AG04450 (cell line): Measurements from ENCODE around the gene C16orf87. TPM values are rescaled to one million over a fixed set of nuclear protein-coding genes. Genes with fewer than 3 reads are reported as not detected.

ENCODE experiments used
- CTCF ChIA-PET: fragments of 300-600, 350-600 bp; formaldehyde crosslinking; extraction: SDS; loops from one replicate; lab custom pipeline; 2022; ENCODE audit warnings: antibody characterized with exemption, inconsistent platforms; lab: Charles Lee
- POLR2A ChIA-PET: fragments of 350-600 bp; formaldehyde crosslinking; extraction: SDS; loops from one replicate; lab custom pipeline; 2021; ENCODE audit warnings: antibody characterized with exemption, inconsistent platforms; lab: Yijun Ruan, JAX
- DNase-seq: peaks from one replicate; pipeline ENCODE4 v3.0.0-alpha.2; 2011; ENCODE audit warnings: low read depth, low spot score
- H3K27ac ChIP-seq: one replicate; pipeline ENCODE4 v1.5.1; 2012; ENCODE audit warnings: low read depth, low read length, control low read depth
- H3K27me3 ChIP-seq: one replicate; pipeline ENCODE4 v1.6.0; 2012; ENCODE audit warnings: low read length; ENCODE audit not compliant: control insufficient read depth, insufficient read depth
- H3K4me3 ChIP-seq: 2 replicates; pipeline ENCODE4 v1.5.1; 2011; ENCODE audit warnings: mild to moderate bottlenecking, low read depth, low read length, control low read depth
- H3K9me3 ChIP-seq: 2 replicates; pipeline ENCODE4 v1.5.1; 2012; ENCODE audit warnings: low read length; ENCODE audit not compliant: control insufficient read depth, insufficient read depth
- polyA plus RNA-seq: library from polyadenylated mRNA; depleted of rRNA; stranded (reverse); fragments of >200 nt; gene quantifications from 2 replicates; pipeline ENCODE4 v1.2.3, GENCODE V29; 2011
- TF ChIP-seq, protein P1 (sequence below): IDR thresholded peaks from 2 replicates; pipeline ENCODE4 v1.5.1; 2011; ENCODE audit warnings: low read depth, low read length, control low read depth, inconsistent platforms

Gene C16orf87
- polyA plus RNA-seq, 1 experiment, result 21.7 TPM

DNA sequence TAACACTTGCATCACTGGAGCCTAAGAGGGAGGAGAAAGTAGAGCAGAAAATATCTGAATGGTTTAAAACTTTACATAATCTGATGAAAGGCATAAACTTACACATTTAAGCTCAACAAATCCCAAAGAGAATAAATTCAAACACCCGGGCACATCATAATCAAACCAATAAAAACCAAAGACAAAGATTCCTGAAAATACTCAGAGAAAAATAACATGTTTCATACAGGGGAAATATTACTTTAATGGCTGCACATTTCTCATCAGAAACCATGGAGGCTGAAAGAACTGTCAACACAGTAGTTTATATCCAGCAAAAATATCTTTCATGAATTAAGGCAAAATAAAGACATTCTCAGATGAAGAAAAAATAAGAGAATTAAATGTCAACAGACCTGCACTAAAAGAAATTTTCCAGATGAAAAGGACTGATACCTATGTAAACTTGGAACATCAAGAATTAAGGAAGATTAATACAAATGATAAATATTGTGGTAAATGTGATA, 34.2 kb downstream of the C16orf87 start:
- TF ChIP-seq, protein P1, sequence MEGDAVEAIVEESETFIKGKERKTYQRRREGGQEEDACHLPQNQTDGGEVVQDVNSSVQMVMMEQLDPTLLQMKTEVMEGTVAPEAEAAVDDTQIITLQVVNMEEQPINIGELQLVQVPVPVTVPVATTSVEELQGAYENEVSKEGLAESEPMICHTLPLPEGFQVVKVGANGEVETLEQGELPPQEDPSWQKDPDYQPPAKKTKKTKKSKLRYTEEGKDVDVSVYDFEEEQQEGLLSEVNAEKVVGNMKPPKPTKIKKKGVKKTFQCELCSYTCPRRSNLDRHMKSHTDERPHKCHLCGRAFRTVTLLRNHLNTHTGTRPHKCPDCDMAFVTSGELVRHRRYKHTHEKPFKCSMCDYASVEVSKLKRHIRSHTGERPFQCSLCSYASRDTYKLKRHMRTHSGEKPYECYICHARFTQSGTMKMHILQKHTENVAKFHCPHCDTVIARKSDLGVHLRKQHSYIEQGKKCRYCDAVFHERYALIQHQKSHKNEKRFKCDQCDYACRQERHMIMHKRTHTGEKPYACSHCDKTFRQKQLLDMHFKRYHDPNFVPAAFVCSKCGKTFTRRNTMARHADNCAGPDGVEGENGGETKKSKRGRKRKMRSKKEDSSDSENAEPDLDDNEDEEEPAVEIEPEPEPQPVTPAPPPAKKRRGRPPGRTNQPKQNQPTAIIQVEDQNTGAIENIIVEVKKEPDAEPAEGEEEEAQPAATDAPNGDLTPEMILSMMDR, result no peak
- no peaks in the 10 kb centered on the region for H3K27me3 ChIP-seq

DNA sequence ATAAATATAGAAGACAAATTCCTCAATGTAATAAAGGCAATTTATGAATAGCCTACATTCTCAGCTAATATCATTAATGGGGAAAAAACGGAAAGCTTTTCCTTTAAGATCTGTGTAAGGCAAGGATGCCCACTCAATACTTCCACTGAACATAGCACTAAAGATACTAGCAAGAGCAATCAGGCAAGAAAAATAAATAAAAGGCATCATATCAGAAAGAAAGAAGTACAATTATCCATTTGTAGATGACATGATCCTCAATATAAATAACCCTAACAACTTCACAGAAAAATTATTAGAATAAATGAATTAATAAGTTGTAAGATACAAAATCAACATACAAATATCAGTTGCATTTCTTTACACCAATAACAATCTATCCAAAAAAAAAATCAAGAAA, 37.1 kb downstream of the C16orf87 start:
- POLR2A ChIA-PET, result no interaction called here
- TF ChIP-seq, protein P1, result no peak
- Histone ChIP-seq H3K27ac (no peak overlapping the region), H3K27me3 (no peaks in the 10 kb centered on the region), H3K9me3 (peaks cover 13% of the 10 kb centered on the region), H3K4me3 (no peak overlapping the region)
- no peak for DNase-seq
- CTCF ChIA-PET, result interaction anchor here (0.5 kb wide), 1 partner anchor 16 kb away, joined by 3 read pairs; no protein-coding TSS in a partner anchor

More for the DNA sequence above, 34.2 kb downstream of the C16orf87 start:
- DNase-seq, result no peak
- ChIA-PET CTCF (interaction anchor here (0.5 kb wide), 1 partner anchor 107 kb away, joined by 3 read pairs; the partner anchor contains the start of gene ORC6), POLR2A (no interaction called here)
- H3K4me3 ChIP-seq, result no peak overlapping the region
- no peak overlapping the region for H3K27ac ChIP-seq
- H3K9me3 ChIP-seq, result peaks cover 8% of the 10 kb centered on the region

DNA sequence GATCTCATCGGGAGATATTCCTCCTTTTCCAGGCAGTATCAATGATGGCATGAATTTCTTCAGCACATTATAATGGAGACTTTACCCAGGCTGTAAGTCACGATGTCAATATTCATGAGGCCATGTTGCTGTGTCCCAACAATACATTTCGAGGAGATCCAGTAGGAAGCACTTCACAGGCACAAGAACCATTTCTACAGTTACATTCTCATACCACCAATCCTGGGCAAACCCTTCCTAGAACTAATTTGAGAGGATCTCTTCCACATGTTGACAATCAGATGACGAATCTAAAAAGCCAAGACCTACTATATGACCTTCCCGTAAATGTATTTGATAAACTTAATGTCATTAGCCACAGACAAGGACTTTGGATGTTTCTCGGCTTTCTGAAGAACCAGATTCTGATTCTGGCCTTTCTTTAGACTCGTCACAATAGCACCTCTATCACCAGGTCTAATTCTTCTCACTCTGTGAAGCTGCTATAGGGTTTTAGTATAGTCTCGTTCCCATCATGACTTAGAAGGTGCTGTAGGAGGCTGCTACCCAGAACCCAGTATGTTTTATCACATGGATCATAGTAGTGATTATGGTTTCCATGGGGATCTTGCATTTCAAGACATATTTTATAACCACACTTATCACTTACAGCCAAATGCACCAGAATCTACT, 40.2 kb downstream of the C16orf87 start:
- ChIA-PET CTCF (interaction anchor here (2.7 to 3.6 kb wide), 2 partner anchors 10 to 117 kb away, joined by 13 to 19 read pairs; no protein-coding TSS in a partner anchor), POLR2A (interaction anchor here (0.6 to 1.2 kb wide), 3 partner anchors 9 to 113 kb away, joined by 3 read pairs; no protein-coding TSS in a partner anchor)
- TF ChIP-seq, protein P1, result no peak
- no peak for DNase-seq
- Histone ChIP-seq H3K27ac (no peak overlapping the region), H3K4me3 (peak overlapping the region; percentile 60), H3K27me3 (no peaks in the 10 kb centered on the region), H3K9me3 (peaks cover 13% of the 10 kb centered on the region)

DNA sequence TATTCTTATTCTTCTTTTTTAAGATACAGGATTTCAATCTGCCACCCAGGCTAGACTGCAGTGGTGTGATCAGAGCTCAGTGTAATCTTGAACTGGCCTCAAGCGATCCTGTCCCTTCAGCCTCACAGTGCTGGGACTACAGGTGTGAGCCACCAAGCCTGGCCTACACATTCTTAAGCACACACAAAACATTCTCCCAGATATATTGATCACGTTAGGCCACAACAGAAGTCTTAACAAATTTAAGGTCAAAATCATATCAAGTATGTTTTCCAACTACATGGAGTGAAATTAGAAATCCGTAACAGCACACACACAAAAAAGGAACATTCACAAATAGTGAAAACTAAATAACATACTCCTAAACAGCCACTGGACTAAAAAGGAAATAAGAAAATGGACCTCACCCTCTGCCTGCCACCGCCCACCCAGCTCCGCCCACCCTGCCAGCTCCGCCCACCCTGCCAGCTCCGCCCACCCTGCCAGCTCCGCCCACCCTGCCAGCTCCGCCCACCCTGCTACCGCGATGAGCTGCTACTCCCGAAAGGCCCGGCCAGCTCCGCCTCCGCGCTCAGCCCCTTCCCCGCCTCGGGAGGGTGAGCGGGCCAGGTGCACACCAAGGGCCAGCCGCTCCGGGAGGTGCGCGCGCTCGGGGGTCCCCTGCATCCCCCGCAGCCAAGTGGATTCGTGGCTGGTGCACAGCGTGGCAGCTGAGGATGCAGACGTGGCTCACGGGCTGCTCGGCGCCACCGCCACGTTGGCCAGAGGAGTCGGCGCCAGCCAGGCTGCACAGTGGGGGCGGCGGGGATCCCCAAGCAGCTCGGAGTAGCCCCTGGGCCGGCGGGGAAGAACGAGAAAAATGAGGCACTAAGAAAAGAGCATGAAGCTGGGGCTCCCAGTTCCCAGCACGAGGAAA, 41.2 kb downstream of the C16orf87 start:
- Histone ChIP-seq H3K4me3 (peak overlapping the region; percentile 60), H3K27ac (peak overlapping the region; percentile 42), H3K9me3 (peaks cover 13% of the 10 kb centered on the region), H3K27me3 (no peaks in the 10 kb centered on the region)
- ChIA-PET POLR2A (interaction anchor here (0.6 to 1.2 kb wide), 5 partner anchors 10 to 184 kb away, joined by 3 read pairs; partner anchors contain the start of gene DNAJA2), CTCF (interaction anchor here (0.8 to 3.6 kb wide), 2 partner anchors 11 to 116 kb away, joined by 3 to 13 read pairs; no protein-coding TSS in a partner anchor)
- DNase-seq, result no peak
- TF ChIP-seq, protein P1, result no peak
